Activated CD8-positive, alpha-beta T cell treated with anti-CD3 and anti-CD28 coated beads for 36 hours (primary cell): ENCODE measurements around the gene GRIP1. TPM values are rescaled to one million over a fixed set of nuclear protein-coding genes. Genes with fewer than 3 reads are reported as not detected.

Source experiments
- ATAC-seq: fragments of 200-7000 bp; cut with Tn5 transposase; one replicate; pipeline ENCODE4 v1.10.0; 2021; ENCODE audit warnings: mild to moderate bottlenecking, moderate library complexity
- CTCF ChIA-PET: fragments of 350-600 bp; sonication (Branson Sonifier 250); formaldehyde crosslinking; loops from one replicate; lab custom pipeline; 2021; ENCODE audit warnings: antibody characterized with exemption; lab: Charles Lee
- POLR2A ChIA-PET: fragments of 350-600 bp; sonication (Branson Sonifier 250); formaldehyde crosslinking; loops from one replicate; lab custom pipeline; 2021; ENCODE audit warnings: antibody characterized with exemption; lab: Charles Lee
- DNase-seq: peaks from one replicate; pipeline ENCODE4 v3.0.0-alpha.2; 2020
- H3K27ac Mint-ChIP-seq: one replicate; pipeline ENCODE4 v1.8.0; 2021; ENCODE audit warnings: mild to moderate bottlenecking, mixed read lengths
- H3K27me3 Mint-ChIP-seq: one replicate; pipeline ENCODE4 v1.8.0; 2021; ENCODE audit warnings: mixed read lengths
- H3K36me3 Mint-ChIP-seq: one replicate; pipeline ENCODE4 v1.8.0; 2021; ENCODE audit warnings: low read depth, mixed read lengths
- H3K4me1 Mint-ChIP-seq: one replicate; pipeline ENCODE4 v1.8.0; 2021; ENCODE audit warnings: low read depth, mixed read lengths
- H3K4me3 Mint-ChIP-seq: one replicate; pipeline ENCODE4 v1.8.0; 2021; ENCODE audit warnings: mild to moderate bottlenecking, moderate library complexity, mixed read lengths
- H3K9me3 Mint-ChIP-seq: one replicate; pipeline ENCODE4 v1.8.0; 2021; ENCODE audit warnings: mixed read lengths
- CTCF ChIP-seq: fragments of 200-600 bp; IDR thresholded peaks from one replicate; pipeline ENCODE4 v1.8.0; 2022; ENCODE audit warnings: antibody characterized with exemption, mild to moderate bottlenecking
- intact Hi-C: fragments of 100-400 bp; cut with micrococcal nuclease; formaldehyde crosslinking; loops from one replicate; pipeline ENCODE4 v1.10.0; 2022
- total RNA-seq, 2 experiments: library from RNA; stranded (reverse); gene quantifications; one replicate each; pipeline ENCODE4 v1.2.3, GENCODE V29; 2021

Gene GRIP1
- total RNA-seq, 2 experiments from 2014 or later, result 0.51 to 0.61 TPM

GRCh38 chr12:66676241-66676640 is 2.6 kb downstream of the GRIP1 start:
- H3K4me1 Mint-ChIP-seq, result no peaks in the 10 kb centered on the region
- ChIA-PET CTCF (no interaction called here), POLR2A (interaction anchor here (0.7 kb wide), 1 partner anchor 19 kb away, joined by 3 read pairs; no protein-coding TSS in a partner anchor)
- DNase-seq (no peak), ATAC-seq (no peak)
- no peak overlapping the region for H3K4me3 Mint-ChIP-seq
- peaks cover 10% of the 10 kb centered on the region for H3K27me3 Mint-ChIP-seq
- no peaks in the 10 kb centered on the region for H3K9me3 Mint-ChIP-seq
- intact Hi-C loops, result no loop called here
- no peak for TF ChIP-seq CTCF
- no peaks in the 10 kb centered on the region for H3K36me3 Mint-ChIP-seq
- no peak overlapping the region for H3K27ac Mint-ChIP-seq

GRCh38 chr12:66674495-66675122 is 4.3 kb downstream of the GRIP1 start:
- POLR2A ChIA-PET, result no interaction called here
- H3K36me3 Mint-ChIP-seq, result no peaks in the 10 kb centered on the region
- intact Hi-C loops, result no loop called here
- H3K4me1 Mint-ChIP-seq, result no peaks in the 10 kb centered on the region
- no peak for TF ChIP-seq CTCF
- ATAC-seq, result no peak
- H3K4me3 Mint-ChIP-seq, result no peak overlapping the region
- CTCF ChIA-PET, result no interaction called here
- H3K27me3 Mint-ChIP-seq, result peaks cover 4% of the 10 kb centered on the region
- no peak for DNase-seq
- no peaks in the 10 kb centered on the region for H3K9me3 Mint-ChIP-seq
- no peak overlapping the region for H3K27ac Mint-ChIP-seq

- DNase-seq, result no peak
- Mint-ChIP-seq H3K27ac (no peak overlapping the region), H3K4me1 (no peaks in the 10 kb centered on the region), H3K27me3 (peaks cover 7% of the 10 kb centered on the region), H3K4me3 (no peak overlapping the region), H3K36me3 (no peaks in the 10 kb centered on the region), H3K9me3 (no peaks in the 10 kb centered on the region)
- intact Hi-C loops, result no loop called here
- CTCF ChIA-PET, result interaction anchor here (1.3 kb wide), 1 partner anchor 9 kb away, joined by 6 read pairs; the partner anchor contains the start of gene GRIP1
- no peak for ATAC-seq
- TF ChIP-seq CTCF, result no peak
- POLR2A ChIA-PET, result no interaction called here
Observed at GRCh38 chr12:66669541-66669940, 9.3 kb downstream of the GRIP1 start.

GRCh38 chr12:66668311-66668710 is 10.6 kb downstream of the GRIP1 start:
- no peak for TF ChIP-seq CTCF
- intact Hi-C loops, result no loop called here
- CTCF ChIA-PET, result no interaction called here
- no peaks in the 10 kb centered on the region for H3K9me3 Mint-ChIP-seq
- H3K27me3 Mint-ChIP-seq, result peaks cover 5% of the 10 kb centered on the region
- H3K4me3 Mint-ChIP-seq, result no peak overlapping the region
- POLR2A ChIA-PET, result no interaction called here
- no peaks in the 10 kb centered on the region for H3K36me3 Mint-ChIP-seq
- no peaks in the 10 kb centered on the region for H3K4me1 Mint-ChIP-seq
- ATAC-seq (no peak), DNase-seq (no peak)
- H3K27ac Mint-ChIP-seq, result no peak overlapping the region

- Mint-ChIP-seq H3K4me3 (no peak overlapping the region), H3K9me3 (no peaks in the 10 kb centered on the region)
Observed at GRCh38 chr12:66667906-66668305, 11.0 kb downstream of the GRIP1 start.

More at GRCh38 chr12:66667906-66668305, 11.0 kb downstream of the GRIP1 start:
- no peak for DNase-seq
- Mint-ChIP-seq H3K27me3 (peaks cover 5% of the 10 kb centered on the region), H3K27ac (no peak overlapping the region), H3K36me3 (no peaks in the 10 kb centered on the region), H3K4me1 (no peaks in the 10 kb centered on the region)
- intact Hi-C loops, result no loop called here
- no peak for ATAC-seq
- ChIA-PET POLR2A (no interaction called here), CTCF (no interaction called here)
- no peak for TF ChIP-seq CTCF
